BE2C (cell line): ENCODE measurements around the gene SYNGAP1.
A peak's percentile ranks its signal among the peaks of the same experiment; 100 is the strongest.

Source experiments
- DNase-seq: peaks from one replicate; pipeline ENCODE4 v3.0.0-alpha.2; 2020
- H3K27me3 ChIP-seq: fragments of 250-450 bp; sonication (Bioruptor Pico); 2 replicates; pipeline ENCODE4 v1.5.1; 2020; ENCODE audit warnings: mild to moderate bottlenecking
- H3K36me3 ChIP-seq: fragments of 250-450 bp; sonication (Bioruptor Pico); 2 replicates; pipeline ENCODE4 v1.5.1; 2020; ENCODE audit warnings: mild to moderate bottlenecking
- H3K4me1 ChIP-seq: fragments of 250-450 bp; sonication (Bioruptor Pico); 2 replicates; pipeline ENCODE4 v1.5.1; 2020
- H3K4me3 ChIP-seq: 2 replicates; pipeline ENCODE4 v1.5.1; 2011; ENCODE audit warnings: low read depth, low read length
- H3K9me3 ChIP-seq: fragments of 250-450 bp; sonication (Bioruptor Pico); 2 replicates; pipeline ENCODE4 v1.5.1; 2020
- TF ChIP-seq, protein P1 (sequence below): IDR thresholded peaks from 2 replicates; pipeline ENCODE4 v1.5.1; 2012; ENCODE audit warnings: mild to moderate bottlenecking, low read depth, low read length

Gene SYNGAP1

DNA sequence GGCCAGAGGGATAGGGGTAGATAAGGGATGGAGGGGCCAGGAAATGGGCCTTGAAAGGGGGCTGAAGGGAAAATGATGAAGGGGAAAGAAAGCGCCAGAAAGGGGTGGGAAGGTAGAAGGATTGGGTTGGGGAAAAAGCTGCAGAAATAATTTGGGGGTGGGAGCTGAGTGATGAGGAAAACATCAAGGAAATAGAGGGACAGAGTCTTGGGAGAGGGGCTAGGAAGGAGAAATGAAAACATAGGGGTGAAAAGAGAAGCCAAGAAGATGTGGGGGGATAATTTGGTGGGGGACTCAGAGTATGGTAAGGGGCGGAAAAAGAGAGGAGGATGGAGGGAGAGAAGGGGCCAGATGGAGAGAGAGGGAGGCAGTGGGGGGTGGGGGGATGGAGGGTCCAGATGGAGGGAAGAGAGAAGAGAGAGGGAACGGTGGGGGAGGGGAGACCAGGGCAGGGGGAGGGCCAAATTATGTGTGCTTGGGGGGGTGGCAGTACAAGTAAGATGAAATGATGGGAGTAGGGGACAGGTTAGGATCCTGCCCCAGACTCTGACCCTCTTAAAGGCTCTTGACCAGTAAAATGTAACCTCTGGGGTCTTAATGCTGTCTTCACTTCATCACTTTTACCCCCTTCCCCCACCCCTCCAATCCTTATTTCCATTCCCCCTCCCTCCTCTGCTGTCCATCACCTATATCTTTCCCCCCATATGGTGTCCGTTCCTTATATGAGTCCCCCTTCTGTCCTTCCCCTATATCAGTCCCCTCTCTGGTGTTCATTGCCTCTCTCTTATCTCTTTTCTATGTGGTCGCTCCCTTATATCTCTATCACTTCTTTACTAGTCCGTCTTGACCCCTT lies 852 bp downstream of the SYNGAP1 start:
- Histone ChIP-seq H3K36me3 (peaks cover 9% of the 10 kb centered on the region), H3K9me3 (no peaks in the 10 kb centered on the region), H3K4me3 (peak overlapping the region; percentile 54), H3K4me1 (peaks cover 9% of the 10 kb centered on the region), H3K27me3 (no peaks in the 10 kb centered on the region)
- no peak for DNase-seq
- TF ChIP-seq, protein P1, sequence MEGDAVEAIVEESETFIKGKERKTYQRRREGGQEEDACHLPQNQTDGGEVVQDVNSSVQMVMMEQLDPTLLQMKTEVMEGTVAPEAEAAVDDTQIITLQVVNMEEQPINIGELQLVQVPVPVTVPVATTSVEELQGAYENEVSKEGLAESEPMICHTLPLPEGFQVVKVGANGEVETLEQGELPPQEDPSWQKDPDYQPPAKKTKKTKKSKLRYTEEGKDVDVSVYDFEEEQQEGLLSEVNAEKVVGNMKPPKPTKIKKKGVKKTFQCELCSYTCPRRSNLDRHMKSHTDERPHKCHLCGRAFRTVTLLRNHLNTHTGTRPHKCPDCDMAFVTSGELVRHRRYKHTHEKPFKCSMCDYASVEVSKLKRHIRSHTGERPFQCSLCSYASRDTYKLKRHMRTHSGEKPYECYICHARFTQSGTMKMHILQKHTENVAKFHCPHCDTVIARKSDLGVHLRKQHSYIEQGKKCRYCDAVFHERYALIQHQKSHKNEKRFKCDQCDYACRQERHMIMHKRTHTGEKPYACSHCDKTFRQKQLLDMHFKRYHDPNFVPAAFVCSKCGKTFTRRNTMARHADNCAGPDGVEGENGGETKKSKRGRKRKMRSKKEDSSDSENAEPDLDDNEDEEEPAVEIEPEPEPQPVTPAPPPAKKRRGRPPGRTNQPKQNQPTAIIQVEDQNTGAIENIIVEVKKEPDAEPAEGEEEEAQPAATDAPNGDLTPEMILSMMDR: no peak

GRCh38 chr6:33421344-33421643 lies 1.4 kb downstream of the SYNGAP1 start:
- peaks cover 6% of the 10 kb centered on the region for H3K36me3 ChIP-seq
- no peak for DNase-seq
- TF ChIP-seq, protein P1: no peak
- peaks cover 9% of the 10 kb centered on the region for H3K4me1 ChIP-seq
- H3K9me3 ChIP-seq: no peaks in the 10 kb centered on the region
- no peak overlapping the region for H3K4me3 ChIP-seq
- no peaks in the 10 kb centered on the region for H3K27me3 ChIP-seq

- Histone ChIP-seq H3K4me1 (peaks cover 4% of the 10 kb centered on the region), H3K27me3 (no peaks in the 10 kb centered on the region), H3K9me3 (no peaks in the 10 kb centered on the region), H3K36me3 (no peaks in the 10 kb centered on the region), H3K4me3 (no peak overlapping the region)
- no peak for DNase-seq
- TF ChIP-seq, protein P1: no peak
These were observed 3.9 kb downstream of the SYNGAP1 start for GRCh38 chr6:33423777-33424176.

- no peak for DNase-seq
- no peaks in the 10 kb centered on the region for H3K27me3 ChIP-seq
- no peaks in the 10 kb centered on the region for H3K4me1 ChIP-seq
- no peaks in the 10 kb centered on the region for H3K36me3 ChIP-seq
- H3K4me3 ChIP-seq: peak overlapping the region; percentile 60
- H3K9me3 ChIP-seq: no peaks in the 10 kb centered on the region
- TF ChIP-seq, protein P1: no peak
These were observed 5.2 kb downstream of the SYNGAP1 start for GRCh38 chr6:33424855-33425667.

DNA sequence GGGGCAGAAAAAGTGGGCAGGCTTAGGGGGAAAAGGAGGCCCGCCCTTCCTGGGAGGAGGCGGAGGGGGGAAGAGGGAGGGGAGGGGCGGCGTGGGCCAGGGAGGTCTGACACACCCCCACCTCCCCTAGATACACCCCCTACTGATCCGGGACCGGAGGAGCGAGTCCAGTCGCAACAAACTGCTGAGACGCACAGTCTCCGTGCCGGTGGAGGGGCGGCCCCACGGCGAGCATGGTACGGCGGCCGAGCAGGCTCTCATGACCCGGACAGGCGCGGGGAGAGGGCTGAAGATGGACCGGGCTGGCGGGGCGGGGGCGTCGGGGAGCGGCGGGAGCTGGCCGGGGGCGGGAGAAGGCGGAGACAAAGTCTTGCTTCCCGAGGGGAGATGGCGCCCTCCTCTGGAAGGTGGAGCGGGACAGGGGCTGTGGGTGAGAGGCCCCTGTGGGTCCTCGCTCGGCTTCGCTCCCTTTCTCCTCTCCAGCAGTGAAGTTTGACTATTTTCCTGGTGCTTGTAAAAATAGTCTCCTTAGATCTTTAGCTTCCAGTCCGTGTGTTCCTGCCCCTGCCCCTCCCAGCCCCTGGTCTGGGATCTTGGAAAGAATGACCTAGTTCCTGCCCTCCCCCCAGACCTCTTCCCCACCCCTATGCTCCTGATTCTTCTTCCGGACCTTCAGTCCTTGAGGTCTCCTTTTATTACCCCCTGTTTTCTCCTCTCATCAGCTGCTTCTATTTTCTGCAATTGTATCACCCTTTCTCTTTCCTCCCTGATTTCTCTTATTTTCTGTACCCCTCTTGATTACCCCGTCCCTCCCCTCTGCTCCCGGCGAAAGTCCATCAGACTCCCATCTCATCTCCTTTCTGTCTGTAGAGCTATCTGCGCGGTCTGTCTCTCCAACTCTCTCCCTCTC lies 6.1 kb downstream of the SYNGAP1 start:
- no peaks in the 10 kb centered on the region for H3K9me3 ChIP-seq
- TF ChIP-seq, protein P1: peak; percentile 69
- peak; percentile 95 for DNase-seq
- peaks cover 4% of the 10 kb centered on the region; the same call in 1 of the 2 replicates for H3K4me1 ChIP-seq
- H3K27me3 ChIP-seq: no peaks in the 10 kb centered on the region
- H3K36me3 ChIP-seq: no peaks in the 10 kb centered on the region
- H3K4me3 ChIP-seq: peak overlapping the region; percentile 60
